HG02642 (cell line): ENCODE data around the gene NOL4L.
"Not testable (repeated sequence)": the region's sequence is repeated elsewhere in the genome, so short reads cannot be mapped to it uniquely, and the experiment has no call there.

Experiments
- ATAC-seq: cut with Tn5 transposase; IDR thresholded peaks from one replicate; pipeline ENCODE4 v1.9.1; 2021; ENCODE audit warnings: mild to moderate bottlenecking; ENCODE audit not compliant: unreplicated experiment, poor library complexity

Gene NOL4L

DNA sequence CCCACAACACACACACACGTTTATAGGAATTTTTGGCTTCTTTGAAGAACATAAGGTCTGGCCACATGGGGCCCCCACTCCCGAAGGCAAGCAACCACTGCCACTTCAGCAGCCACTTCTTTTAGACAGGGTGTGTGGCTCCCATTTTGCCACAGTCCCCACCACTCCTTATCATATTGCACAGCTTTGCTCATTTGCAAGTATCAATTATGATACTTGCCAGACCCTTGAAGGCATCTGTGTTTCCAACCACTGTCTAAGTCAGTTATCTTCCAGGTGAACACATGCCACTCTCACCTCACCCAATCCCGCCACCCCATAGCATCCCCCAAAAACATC is 73.1 kb downstream of the NOL4L start:
- no peak for ATAC-seq

DNA sequence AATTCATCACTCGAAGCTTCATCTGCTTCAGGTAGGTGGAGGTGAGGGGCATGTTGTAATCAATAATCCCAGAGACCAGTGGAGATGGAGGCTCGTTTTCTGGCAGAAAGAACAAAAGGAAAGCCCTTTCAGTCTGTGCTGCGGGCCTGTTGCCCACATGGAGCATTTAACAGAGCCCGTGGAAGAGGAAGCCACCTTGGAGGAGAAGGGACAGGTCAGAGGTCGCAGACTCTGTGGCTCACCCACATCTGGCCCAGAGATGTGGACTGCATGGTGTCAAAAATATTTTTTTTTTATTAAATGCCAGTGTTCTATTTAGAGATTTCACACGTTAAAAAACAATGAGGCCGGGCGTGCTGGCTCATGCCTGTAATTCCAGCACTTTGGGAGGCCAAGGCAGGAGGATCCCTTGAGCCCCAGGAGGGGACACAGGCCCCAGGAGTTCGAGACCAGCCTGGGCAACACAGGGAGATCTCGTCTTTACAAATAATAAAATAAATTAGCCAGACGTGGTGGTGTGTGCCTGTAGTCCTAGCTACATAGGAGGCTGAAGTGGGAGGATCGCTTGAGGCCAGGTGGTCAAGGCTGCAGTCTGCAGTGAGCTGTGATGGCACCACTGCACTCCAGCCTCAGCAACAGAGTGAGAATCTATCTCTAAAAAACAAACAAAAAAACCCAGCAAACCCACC is 73.6 kb downstream of the NOL4L start:
- ATAC-seq, result no peak

DNA sequence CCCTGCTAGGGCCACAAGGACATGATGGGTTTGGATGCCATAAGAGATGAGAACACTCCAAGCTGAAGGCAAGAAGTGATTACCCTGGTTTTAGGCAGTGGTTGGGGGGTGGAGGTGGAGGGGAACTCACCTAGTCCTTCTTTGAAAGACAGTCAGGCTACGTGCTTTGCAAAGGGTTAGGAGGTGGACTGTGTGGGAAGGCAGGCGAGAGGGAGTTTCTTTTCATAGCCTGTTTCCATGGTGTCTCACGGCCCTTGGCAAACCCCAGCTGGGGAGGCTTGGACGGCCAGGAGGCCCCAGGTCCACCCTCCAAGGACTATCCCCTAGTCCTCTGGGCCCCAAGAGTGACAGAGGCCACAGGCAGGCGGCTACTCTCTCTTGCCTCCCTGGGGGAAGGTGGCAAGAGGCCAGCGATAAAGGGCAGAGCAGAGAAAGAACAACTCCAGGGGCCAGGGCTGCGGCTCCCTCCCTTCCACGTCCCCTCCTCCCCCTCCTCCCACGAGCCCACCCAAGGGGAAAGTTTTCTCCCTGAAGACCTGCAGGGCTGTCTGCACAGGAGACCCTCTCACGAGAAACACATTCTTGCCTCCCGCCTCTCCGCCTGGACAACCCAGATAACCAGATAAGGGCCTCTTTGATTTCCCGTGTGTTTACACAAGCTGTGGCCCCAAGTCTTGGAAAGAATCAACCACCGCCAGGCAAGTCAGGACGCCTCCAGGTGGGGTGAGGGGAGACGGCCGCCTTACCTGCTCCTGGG is 74.4 kb downstream of the NOL4L start:
- no peak for ATAC-seq

DNA sequence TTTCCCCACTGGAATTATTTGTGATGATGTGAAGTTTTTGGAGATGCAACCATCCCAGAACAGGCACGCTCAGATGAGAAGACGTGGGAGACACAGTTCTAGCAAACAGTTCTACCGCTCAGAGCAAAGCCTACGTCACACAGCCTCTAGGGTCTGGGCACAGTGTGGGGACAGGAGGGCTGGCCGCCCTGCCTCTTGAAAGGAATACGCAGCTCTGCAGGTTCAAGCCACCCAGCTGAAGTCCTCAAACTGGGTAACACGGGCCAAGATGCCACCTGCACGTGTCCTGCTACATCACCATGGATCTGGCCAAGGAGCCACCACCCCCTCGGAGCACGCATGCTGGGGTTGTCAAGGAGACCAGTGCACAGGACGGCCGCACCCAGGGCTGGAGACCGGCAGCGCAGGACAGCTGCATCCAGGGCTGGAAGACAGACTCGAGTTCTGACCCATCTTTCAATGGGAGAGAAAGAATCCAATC is 75.0 kb downstream of the NOL4L start:
- ATAC-seq, result no peak

DNA sequence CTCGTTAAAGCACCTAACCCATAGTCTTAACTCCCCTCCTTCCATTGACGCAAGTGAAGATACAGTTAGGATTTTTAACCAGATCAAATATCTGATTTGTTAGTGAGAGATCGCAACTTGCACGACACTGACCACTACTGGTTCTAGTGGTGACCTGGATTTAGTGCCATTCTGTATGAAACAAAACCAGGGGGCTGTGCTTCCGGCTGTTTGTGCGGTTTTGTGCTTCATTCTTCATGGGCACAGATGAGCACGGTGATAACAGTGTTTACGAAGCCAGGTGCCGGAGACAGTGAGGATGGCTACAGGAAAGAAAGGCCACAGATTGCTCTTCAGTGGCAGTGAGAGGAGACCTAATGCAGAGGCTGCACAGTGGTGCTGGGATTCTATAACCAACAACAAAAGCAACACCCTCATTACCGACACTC is 75.5 kb downstream of the NOL4L start:
- ATAC-seq, result no peak

DNA sequence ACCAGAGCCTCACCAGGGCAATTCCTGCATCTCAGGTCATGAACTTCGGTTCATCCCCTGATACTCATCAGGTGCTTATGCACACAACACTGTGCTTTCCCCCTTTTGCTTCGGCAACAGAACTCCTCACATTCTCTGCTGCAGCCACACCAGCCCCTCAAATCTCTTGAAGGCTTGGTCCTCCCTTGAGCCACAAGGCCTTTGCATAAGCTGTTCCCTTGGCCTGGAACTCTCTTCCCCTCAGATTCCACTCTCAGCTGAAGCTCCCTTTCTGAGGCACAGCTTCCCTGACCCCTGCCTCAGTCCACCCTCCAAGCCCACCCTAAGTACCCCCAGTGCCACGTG is 76.4 kb downstream of the NOL4L start:
- no peak for ATAC-seq

DNA sequence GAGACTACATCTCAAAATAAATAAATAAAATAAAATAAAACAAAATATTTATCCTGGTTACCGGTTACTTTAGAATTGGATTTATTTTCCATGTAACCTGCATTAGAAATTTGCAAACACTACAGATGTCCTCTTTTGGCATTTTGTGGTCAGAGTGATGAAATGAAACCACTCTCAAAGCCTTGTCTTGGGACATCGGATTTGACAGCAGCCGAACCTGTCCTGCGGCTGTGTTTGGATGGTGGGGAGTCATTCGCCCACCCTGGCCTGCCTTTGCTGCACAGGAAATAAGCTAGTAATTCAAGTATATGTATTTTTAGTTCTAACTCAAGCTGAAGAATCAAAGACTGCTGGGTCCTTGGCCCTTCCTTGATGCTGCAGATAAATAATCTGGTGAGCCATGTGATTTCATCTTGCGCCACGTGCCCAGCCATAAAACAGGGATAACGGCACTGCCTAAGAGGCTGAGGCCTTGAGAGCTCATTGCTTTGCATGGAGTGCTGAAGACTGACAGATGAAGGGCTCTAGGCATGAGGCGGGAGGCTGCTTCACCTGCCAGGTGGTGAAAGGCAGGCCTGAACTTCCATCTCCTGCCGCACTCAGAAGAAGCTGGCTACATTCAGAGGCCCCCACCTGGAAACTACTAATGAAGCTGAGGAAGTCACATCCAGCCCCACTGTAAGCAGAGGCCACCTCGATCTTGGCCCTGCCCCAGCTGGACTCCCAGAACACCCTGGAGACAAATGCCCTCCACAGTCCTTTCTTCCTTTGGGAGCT is 76.9 kb downstream of the NOL4L start:
- ATAC-seq, result no peak

DNA sequence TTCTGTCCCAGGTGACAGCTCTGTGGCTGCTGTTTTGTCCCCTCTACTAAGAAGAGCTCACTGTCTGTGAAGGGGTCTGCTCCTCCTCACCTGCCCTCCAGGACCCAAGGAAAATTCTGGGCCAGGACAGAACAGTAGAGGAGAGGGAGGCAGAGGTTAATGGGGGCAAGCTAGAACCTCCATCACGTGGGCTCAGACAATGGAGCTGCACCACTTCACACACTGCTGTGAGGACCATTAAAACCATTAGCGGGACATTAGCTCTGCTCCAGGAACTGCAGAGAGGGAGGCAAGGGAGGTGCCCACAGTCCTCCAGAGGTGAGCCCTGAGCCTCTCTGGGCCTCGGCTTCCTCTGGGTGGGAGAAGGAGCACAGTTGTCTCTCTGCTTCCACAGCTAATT is 78.4 kb downstream of the NOL4L start:
- ATAC-seq, result no peak

DNA sequence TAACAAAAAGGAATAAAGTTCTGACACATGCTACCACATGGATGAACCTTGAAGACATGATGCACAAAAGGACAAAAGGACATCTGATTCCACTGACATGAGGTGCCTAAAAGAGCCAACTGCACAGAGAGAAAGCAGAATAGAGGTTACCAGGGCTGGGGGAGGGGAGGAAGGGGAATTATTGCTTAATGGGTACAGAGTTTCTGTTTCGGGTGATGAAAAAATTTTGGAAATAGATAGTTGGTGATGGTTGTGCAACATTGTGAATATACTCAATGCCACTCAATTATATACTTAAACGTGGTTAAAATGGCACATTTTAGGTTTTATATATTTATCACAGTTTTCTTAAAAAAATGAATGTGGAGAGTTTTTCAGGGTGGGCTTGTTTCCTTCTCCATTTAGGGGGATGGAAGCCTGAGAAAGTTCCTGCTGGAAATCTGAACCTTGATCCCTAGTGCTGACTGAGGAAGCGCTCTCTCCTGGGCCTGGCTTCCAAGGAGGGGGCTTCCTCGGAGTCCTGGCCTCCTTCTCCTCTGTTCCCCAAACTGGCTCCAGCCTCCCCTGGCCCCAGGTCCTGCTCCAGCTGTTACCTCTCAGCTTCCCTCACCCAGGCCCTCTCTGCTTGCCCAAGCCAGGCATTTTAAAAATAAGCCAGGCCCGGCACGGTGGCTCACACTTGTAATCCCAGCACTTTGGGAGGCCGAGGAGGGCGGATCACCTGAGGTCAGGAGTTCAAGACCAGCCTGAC is 79.2 kb downstream of the NOL4L start:
- no peak for ATAC-seq

DNA sequence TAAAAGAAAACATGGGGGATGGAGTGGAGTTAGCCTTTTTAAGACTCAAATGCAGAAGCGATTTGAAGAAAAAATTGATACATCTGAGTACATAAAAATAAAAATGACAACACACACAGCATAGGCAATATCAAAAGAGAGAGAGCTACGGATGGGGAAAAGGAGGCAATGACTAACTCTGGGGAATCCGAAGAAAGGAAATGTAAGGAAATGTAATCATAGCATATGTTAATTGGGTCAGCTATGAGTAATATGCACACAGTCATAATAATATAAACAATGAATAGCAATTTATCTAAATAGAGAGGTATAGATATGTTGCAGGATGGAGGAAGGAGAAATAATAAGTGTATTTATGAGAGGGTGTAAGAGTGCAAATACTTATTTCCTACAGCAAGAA is 83.4 kb downstream of the NOL4L start:
- ATAC-seq, result no peak

DNA sequence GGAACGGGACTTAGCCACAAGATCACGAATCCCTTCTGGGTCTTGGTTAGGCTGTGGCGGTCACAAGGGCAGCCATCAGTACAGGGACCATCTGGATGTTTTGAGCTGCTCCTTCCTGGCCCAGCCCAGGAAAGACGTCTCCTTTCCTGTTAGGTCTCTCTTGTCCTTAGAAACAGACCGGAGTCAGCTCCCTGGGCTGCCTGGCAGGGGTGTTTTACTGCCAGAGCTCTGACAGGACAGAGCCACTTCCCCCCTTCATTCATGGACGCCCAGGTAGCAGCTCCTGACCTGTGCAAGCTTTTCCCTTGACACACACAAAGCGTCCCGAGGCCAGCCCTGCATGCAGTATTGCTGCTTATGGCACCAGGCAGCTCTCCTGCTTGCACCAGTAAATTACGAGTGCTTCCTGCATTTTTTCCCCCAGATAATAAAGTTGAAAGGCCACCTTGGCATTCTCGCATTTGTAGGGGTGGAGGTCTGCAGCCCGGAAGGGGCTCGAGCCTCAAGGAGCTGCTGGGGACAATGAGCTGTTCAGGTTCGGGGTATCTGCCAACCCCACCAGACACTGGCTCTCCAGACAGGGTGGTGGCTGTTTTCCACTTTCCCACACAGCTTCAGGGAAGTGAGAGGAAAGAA is 87.4 kb downstream of the NOL4L start:
- no peak for ATAC-seq

DNA sequence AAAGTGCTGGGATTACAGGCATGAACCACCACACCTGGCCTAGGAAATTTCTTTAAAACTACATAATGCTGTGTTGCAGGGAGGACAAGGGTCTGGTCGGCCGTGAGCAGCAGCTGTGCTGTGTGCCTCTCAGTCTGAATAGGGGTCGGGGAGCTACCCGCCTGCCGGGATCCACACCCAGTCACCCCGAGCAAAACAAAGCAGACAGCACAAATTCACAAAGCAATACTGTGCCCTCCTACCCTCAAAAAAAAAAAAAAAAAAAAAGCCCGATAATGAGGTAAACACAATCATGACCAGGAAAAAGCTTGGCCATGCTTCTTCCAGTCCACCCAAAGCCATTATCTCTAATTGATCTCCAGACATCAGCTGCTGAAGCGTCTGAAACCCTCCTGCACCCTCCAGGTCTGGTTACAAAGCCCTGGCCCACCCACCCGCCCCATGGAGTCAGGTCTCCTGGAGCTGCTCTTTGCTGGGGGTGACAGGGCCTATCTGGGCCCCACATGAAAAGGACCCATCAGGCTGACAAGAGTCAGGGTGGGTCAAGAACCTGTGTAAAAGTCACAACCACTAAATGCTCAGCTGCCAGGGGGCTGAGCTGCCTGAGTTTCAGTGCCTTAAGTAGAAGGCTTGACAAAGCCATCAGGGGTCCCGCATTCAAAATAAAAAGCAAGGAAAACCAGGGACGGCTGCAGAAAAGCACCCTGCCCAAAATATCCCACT is 88.2 kb downstream of the NOL4L start:
- no peak for ATAC-seq

DNA sequence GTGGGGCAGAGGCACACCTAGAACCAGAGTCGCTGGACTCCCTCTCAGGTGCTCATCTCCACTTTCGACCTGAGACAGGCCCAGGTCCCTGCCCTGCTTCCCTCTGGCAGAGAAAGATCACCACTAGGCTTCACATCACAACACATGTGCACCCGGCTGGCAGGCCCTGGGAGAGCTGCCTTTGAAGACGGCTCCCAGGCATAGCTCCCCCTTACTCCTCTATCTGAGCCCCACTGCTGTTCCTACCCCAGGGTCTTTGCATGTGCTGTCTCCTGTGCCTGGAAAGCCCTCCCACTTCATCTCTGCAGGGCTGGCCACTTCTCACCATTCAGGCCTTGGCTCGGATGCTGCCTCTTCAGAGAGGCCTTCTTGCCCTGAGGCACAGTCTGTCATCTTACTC is 89.2 kb downstream of the NOL4L start:
- no peak for ATAC-seq

DNA sequence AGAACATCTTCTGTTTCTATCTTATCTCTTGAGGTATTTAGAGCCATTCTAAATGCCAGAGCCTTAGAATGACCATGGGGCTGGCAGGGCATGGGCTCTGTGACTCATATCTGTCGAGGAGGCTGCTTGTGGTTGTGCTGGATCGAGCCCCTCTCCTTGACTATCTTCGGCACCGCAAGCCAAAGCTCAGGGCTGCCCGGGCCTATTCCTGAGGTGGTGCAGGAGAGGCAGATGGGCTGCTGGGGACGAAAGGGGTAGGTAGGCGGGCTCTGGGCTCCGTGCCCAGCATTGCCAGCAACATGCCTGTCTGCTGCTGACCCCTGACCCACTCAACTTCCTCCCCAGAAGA is 89.9 kb downstream of the NOL4L start:
- ATAC-seq, result no peak

DNA sequence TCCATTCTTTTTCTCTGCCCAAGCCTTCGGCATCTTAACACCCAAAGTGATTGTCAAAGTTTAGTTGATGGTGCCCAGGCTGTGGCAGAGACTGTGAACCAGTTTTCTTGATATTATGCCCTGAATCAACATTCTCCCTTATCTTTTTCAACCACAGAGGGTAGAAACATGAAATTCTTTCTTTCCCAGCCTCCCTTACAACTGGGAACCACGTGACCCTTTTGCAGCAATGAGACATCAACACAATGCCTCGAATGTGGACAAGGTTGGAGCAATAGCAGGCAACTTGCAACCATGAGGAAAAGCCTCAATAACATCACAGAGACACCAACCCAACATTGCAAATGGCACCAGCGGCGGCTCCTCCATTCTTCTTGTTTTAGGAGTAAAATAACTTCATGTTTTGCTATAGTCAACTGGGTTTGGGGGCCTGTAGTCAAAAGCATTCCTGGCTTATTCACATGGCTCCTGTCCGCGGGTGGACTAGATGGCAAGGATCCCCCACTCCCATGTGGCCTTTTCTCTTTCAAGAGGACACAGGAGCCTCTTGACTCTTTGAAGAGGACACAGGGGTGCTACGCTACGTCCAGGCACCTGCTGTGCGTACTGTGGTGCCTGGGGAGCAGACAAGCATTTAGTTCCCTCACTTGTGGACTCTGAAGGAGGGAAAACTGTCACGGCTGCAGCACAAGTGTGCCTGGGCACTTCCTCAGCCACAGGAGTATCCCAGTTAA is 90.5 kb downstream of the NOL4L start:
- ATAC-seq, result no peak

DNA sequence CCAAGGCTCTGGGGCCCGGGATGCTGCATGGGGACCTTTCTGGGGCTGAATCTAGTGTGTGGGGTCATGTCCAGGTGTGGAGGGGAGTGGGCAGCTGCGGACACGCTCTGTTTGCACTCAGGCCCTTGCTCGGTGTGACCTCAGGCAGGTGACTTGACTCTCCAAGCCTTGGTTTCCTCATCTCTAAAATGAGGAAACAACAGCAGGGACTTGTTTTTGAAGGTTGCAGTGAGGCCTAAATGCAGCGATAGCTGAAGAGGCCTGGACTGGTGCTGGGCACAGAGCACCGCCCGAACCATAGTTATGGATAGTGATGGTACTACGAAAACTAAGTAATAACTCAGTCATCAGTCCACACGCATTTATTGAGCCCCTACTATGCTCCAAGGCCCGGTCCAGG is 91.8 kb downstream of the NOL4L start:
- no peak for ATAC-seq

DNA sequence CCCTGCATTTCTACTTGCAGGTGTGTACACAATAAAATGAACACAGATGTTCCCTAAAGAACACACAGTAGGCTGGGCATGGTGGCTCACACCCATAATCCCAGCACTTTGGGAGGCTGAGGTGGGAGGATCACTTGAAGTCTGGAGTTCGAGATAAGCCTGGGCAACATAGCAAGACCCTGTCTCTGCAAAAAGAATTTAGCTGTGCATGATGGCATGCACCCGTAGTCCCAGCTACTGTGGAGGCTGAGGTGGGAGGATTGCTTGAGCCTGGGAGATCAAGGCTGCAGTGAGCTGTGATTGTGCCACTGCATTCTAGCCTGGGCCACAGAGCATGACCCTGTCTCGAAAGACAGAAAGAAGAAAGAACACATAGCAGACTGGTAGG is 93.4 kb downstream of the NOL4L start:
- not testable (repeated sequence) for ATAC-seq

DNA sequence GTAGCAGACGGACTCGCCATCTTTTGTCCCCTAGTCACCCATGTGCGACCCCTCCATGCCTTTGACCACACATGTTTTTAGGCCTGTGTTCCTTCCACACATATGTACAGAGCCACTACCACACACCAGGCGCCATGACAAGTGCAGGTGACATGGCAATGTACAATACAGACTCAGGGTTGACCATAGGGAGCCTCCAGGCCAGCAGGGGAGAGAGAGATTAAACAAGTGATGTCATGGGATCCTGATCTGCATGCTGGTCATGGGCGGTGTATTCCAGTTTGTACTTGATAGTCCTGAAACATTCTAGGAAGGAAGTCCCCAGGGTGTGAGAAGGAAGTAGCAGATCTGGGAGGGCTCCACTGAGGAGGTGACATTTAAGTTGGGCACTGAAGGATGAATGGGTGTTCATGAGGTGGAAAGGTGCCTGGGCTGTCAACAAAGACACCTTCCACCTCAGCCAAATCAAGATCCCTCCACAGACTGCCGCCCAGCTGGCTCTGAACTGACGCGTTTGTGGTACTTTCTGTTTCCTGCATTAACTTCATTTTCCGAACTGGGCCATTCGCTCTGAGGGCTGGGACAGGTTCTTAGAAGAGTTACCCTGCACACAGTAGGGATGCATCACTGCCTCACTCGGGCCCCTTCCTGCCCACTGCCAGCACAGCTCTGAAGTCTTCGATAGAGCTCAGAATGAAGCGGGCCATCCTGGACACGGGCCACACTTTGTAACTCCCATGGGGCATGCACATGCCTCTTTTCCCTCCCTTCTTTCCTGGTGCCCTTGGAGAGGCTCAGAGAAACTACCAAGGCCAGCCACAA is 94.0 kb downstream of the NOL4L start:
- no peak for ATAC-seq
